HUES6 (cell line): ENCODE measurements around the gene PRR14.
"Not testable (repeated sequence)": the region's sequence is repeated elsewhere in the genome, so short reads cannot be mapped to it uniquely, and the experiment has no call there.

Experiments used
- H3K27ac ChIP-seq: 2 replicates; pipeline ENCODE4 v1.7.0; 2013; ENCODE audit warnings: low read depth, mild to moderate bottlenecking, low read length, inconsistent platforms
- H3K27me3 ChIP-seq: 2 replicates; pipeline ENCODE4 v1.6.1; 2013; ENCODE audit warnings: low read length; ENCODE audit not compliant: control insufficient read depth, insufficient read depth
- H3K36me3 ChIP-seq: 2 replicates; pipeline ENCODE4 v1.6.1; 2013; ENCODE audit warnings: low read length; ENCODE audit not compliant: control insufficient read depth, insufficient read depth
- H3K4me1 ChIP-seq: 2 replicates; pipeline ENCODE4 v1.6.1; 2013; ENCODE audit warnings: low read length; ENCODE audit not compliant: control insufficient read depth, insufficient read depth
- H3K4me3 ChIP-seq: 2 replicates; pipeline ENCODE4 v1.5.1; 2013; ENCODE audit warnings: low read depth, low read length
- H3K9ac ChIP-seq: one replicate; pipeline ENCODE4 v1.6.1; 2013; ENCODE audit warnings: mild to moderate bottlenecking, low read length
- H3K9me3 ChIP-seq: 2 replicates; pipeline ENCODE4 v1.6.1; 2013; ENCODE audit warnings: low read depth, low read length; ENCODE audit not compliant: control insufficient read depth, insufficient read depth

PRR14 gene

GRCh38 chr16:30615358-30616091, 35.2 kb upstream of the PRR14 start:
- H3K4me1 ChIP-seq, result no peaks in the 10 kb centered on the region
- no peak overlapping the region for H3K4me3 ChIP-seq
- no peaks in the 10 kb centered on the region for H3K9me3 ChIP-seq
- H3K27ac ChIP-seq, result no peak overlapping the region
- H3K9ac ChIP-seq, result no peak overlapping the region
- no peaks in the 10 kb centered on the region for H3K36me3 ChIP-seq
- H3K27me3 ChIP-seq, result peaks cover 5% of the 10 kb centered on the region; the same call in 1 of the 2 replicates

GRCh38 chr16:30619202-30619601, 31.6 kb upstream of the PRR14 start:
- Histone ChIP-seq H3K27ac (no peak overlapping the region), H3K4me3 (no peak overlapping the region), H3K9ac (no peak overlapping the region), H3K4me1 (no peaks in the 10 kb centered on the region), H3K36me3 (no peaks in the 10 kb centered on the region), H3K9me3 (peaks cover 3% of the 10 kb centered on the region; the same call in 1 of the 2 replicates), H3K27me3 (peaks cover 13% of the 10 kb centered on the region; the same call in 1 of the 2 replicates)

GRCh38 chr16:30619638-30620037, 31.1 kb upstream of the PRR14 start:
- H3K27ac ChIP-seq, result no peak overlapping the region
- H3K36me3 ChIP-seq, result no peaks in the 10 kb centered on the region
- no peak overlapping the region for H3K9ac ChIP-seq
- H3K4me3 ChIP-seq, result no peak overlapping the region
- no peaks in the 10 kb centered on the region for H3K4me1 ChIP-seq
- peaks cover 3% of the 10 kb centered on the region; the same call in 1 of the 2 replicates for H3K9me3 ChIP-seq
- peaks cover 13% of the 10 kb centered on the region; the same call in 1 of the 2 replicates for H3K27me3 ChIP-seq

GRCh38 chr16:30620169-30620568, 30.6 kb upstream of the PRR14 start:
- Histone ChIP-seq H3K4me1 (no peaks in the 10 kb centered on the region), H3K4me3 (no peak overlapping the region), H3K9ac (no peak overlapping the region), H3K36me3 (no peaks in the 10 kb centered on the region), H3K27me3 (peaks cover 13% of the 10 kb centered on the region; the same call in 1 of the 2 replicates), H3K9me3 (peaks cover 3% of the 10 kb centered on the region; the same call in 1 of the 2 replicates), H3K27ac (no peak overlapping the region)

GRCh38 chr16:30621765-30622164, 29.0 kb upstream of the PRR14 start:
- Histone ChIP-seq H3K4me1 (no peaks in the 10 kb centered on the region), H3K4me3 (no peak overlapping the region), H3K9me3 (peaks cover 3% of the 10 kb centered on the region; the same call in 1 of the 2 replicates), H3K36me3 (no peaks in the 10 kb centered on the region), H3K27me3 (peaks cover 13% of the 10 kb centered on the region; the same call in 1 of the 2 replicates), H3K27ac (no peak overlapping the region), H3K9ac (no peak overlapping the region)

- Histone ChIP-seq H3K4me3 (no peak overlapping the region), H3K4me1 (no peaks in the 10 kb centered on the region), H3K9ac (no peak overlapping the region), H3K27me3 (peaks cover 13% of the 10 kb centered on the region; the same call in 1 of the 2 replicates), H3K27ac (no peak overlapping the region), H3K36me3 (no peaks in the 10 kb centered on the region), H3K9me3 (peaks cover 3% of the 10 kb centered on the region; the same call in 1 of the 2 replicates)
Observed at GRCh38 chr16:30622455-30623032, 28.2 kb upstream of the PRR14 start.

- Histone ChIP-seq H3K36me3 (no peaks in the 10 kb centered on the region), H3K9ac (no peak overlapping the region), H3K4me3 (no peak overlapping the region), H3K4me1 (no peaks in the 10 kb centered on the region), H3K27ac (no peak overlapping the region), H3K9me3 (peaks cover 3% of the 10 kb centered on the region; the same call in 1 of the 2 replicates), H3K27me3 (peaks cover 13% of the 10 kb centered on the region; the same call in 1 of the 2 replicates)
Observed at GRCh38 chr16:30623536-30624283, 27.1 kb upstream of the PRR14 start.

GRCh38 chr16:30626236-30626635, 24.5 kb upstream of the PRR14 start:
- Histone ChIP-seq H3K27ac (no peak overlapping the region), H3K4me3 (no peak overlapping the region), H3K36me3 (no peaks in the 10 kb centered on the region), H3K4me1 (no peaks in the 10 kb centered on the region), H3K9me3 (peaks cover 3% of the 10 kb centered on the region; the same call in 1 of the 2 replicates), H3K9ac (no peak overlapping the region), H3K27me3 (peaks cover 7% of the 10 kb centered on the region; the same call in 1 of the 2 replicates)

GRCh38 chr16:30628628-30629540, 21.9 kb upstream of the PRR14 start:
- Histone ChIP-seq H3K9me3 (0 out of 2 replicates have a peak, but pooled peaks cover 2% of the 10 kb centered on the region), H3K4me1 (no peaks in the 10 kb centered on the region), H3K36me3 (no peaks in the 10 kb centered on the region), H3K9ac (no peak overlapping the region), H3K27me3 (no peaks in the 10 kb centered on the region), H3K4me3 (no peak overlapping the region), H3K27ac (no peak overlapping the region)

GRCh38 chr16:30632454-30632853, 18.3 kb upstream of the PRR14 start:
- not testable (repeated sequence) for H3K4me1 ChIP-seq, H3K4me3 ChIP-seq, H3K9ac ChIP-seq, H3K9me3 ChIP-seq, H3K36me3 ChIP-seq, H3K27ac ChIP-seq, H3K27me3 ChIP-seq
